Osteocyte (in vitro differentiated cells): ENCODE results near the gene RHD. TPM values are rescaled to one million over a fixed set of nuclear protein-coding genes. Genes with fewer than 3 reads are reported as not detected.
"Not testable (repeated sequence)": the region's sequence is repeated elsewhere in the genome, so short reads cannot be mapped to it uniquely, and the experiment has no call there.

Source experiments
- DNase-seq: peaks from one replicate; pipeline ENCODE4 v3.0.0; 2021; ENCODE audit warnings: mixed read lengths; ENCODE audit not compliant: unreplicated experiment; ENCODE audit errors: extremely low spot score
- H3K27ac Mint-ChIP-seq: one replicate; pipeline ENCODE4 v1.8.0; 2021; ENCODE audit warnings: mild to moderate bottlenecking, mixed read lengths; ENCODE audit not compliant: unreplicated experiment
- H3K27me3 Mint-ChIP-seq: one replicate; pipeline ENCODE4 v1.8.0; 2021; ENCODE audit warnings: mixed read lengths; ENCODE audit not compliant: unreplicated experiment
- H3K36me3 Mint-ChIP-seq: one replicate; pipeline ENCODE4 v1.8.0; 2021; ENCODE audit warnings: mixed read lengths; ENCODE audit not compliant: unreplicated experiment
- H3K4me1 Mint-ChIP-seq: one replicate; pipeline ENCODE4 v1.8.0; 2021; ENCODE audit warnings: mixed read lengths; ENCODE audit not compliant: unreplicated experiment
- H3K4me3 Mint-ChIP-seq: one replicate; pipeline ENCODE4 v1.8.0; 2021; ENCODE audit warnings: mild to moderate bottlenecking, moderate library complexity, mixed read lengths; ENCODE audit not compliant: unreplicated experiment
- H3K9me3 Mint-ChIP-seq: one replicate; pipeline ENCODE4 v1.8.0; 2021; ENCODE audit warnings: mixed read lengths; ENCODE audit not compliant: unreplicated experiment
- total RNA-seq: library from RNA; stranded (reverse); gene quantifications from 2 replicates; pipeline ENCODE4 v1.2.1, GENCODE V29; 2021
- TF ChIP-seq, protein P1 (sequence below): fragments of 200-600 bp; sonication (generic); IDR thresholded peaks from 2 replicates; pipeline ENCODE4 v1.5.0; 2021; ENCODE audit warnings: antibody characterized with exemption, mild to moderate bottlenecking, moderate library complexity

RHD gene
- total RNA-seq, 1 donor from 2014 or later, result not detected

GRCh38 chr1:25255706-25256577, 16.4 kb upstream of the RHD start:
- H3K9me3 Mint-ChIP-seq, result no peaks in the 10 kb centered on the region
- no peaks in the 10 kb centered on the region for H3K36me3 Mint-ChIP-seq
- H3K27me3 Mint-ChIP-seq, result no peaks in the 10 kb centered on the region
- DNase-seq, result no peak
- H3K4me1 Mint-ChIP-seq, result peaks cover 4% of the 10 kb centered on the region
- TF ChIP-seq, protein P1, sequence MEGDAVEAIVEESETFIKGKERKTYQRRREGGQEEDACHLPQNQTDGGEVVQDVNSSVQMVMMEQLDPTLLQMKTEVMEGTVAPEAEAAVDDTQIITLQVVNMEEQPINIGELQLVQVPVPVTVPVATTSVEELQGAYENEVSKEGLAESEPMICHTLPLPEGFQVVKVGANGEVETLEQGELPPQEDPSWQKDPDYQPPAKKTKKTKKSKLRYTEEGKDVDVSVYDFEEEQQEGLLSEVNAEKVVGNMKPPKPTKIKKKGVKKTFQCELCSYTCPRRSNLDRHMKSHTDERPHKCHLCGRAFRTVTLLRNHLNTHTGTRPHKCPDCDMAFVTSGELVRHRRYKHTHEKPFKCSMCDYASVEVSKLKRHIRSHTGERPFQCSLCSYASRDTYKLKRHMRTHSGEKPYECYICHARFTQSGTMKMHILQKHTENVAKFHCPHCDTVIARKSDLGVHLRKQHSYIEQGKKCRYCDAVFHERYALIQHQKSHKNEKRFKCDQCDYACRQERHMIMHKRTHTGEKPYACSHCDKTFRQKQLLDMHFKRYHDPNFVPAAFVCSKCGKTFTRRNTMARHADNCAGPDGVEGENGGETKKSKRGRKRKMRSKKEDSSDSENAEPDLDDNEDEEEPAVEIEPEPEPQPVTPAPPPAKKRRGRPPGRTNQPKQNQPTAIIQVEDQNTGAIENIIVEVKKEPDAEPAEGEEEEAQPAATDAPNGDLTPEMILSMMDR, result no peak
- H3K4me3 Mint-ChIP-seq, result no peak overlapping the region
- H3K27ac Mint-ChIP-seq, result no peak overlapping the region

DNA sequence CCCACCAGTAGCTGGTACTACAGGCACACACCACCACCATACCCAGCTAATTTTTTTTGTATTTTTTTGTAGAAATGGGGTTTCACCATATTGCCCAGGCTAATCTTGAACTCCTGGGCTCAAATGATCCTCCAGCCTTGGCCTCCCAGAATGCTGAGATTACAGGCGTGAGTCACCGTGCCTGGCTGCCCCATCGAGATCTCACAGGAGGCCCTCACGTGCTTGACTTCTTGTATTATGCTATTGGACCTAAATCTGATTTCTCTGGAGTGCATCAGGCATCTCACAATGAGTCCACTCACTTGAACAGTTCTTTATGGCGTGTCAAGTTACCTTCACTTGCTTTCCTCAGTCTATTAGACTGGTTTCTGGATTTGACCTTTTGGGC, 15.7 kb upstream of the RHD start:
- TF ChIP-seq, protein P1, result no peak
- H3K9me3 Mint-ChIP-seq, result no peaks in the 10 kb centered on the region
- H3K4me1 Mint-ChIP-seq, result peaks cover 4% of the 10 kb centered on the region
- no peak overlapping the region for H3K4me3 Mint-ChIP-seq
- H3K27me3 Mint-ChIP-seq, result no peaks in the 10 kb centered on the region
- no peaks in the 10 kb centered on the region for H3K36me3 Mint-ChIP-seq
- DNase-seq, result no peak
- H3K27ac Mint-ChIP-seq, result no peak overlapping the region

GRCh38 chr1:25257196-25257595, 15.1 kb upstream of the RHD start:
- no peaks in the 10 kb centered on the region for H3K36me3 Mint-ChIP-seq
- H3K4me1 Mint-ChIP-seq, result peaks cover 4% of the 10 kb centered on the region
- H3K9me3 Mint-ChIP-seq, result no peaks in the 10 kb centered on the region
- H3K27ac Mint-ChIP-seq, result no peak overlapping the region
- H3K27me3 Mint-ChIP-seq, result no peaks in the 10 kb centered on the region
- TF ChIP-seq, protein P1, result no peak
- no peak overlapping the region for H3K4me3 Mint-ChIP-seq
- DNase-seq, result no peak

- DNase-seq, H3K27me3 Mint-ChIP-seq, H3K27ac Mint-ChIP-seq, H3K4me1 Mint-ChIP-seq, H3K4me3 Mint-ChIP-seq, H3K9me3 Mint-ChIP-seq, H3K36me3 Mint-ChIP-seq: not testable (repeated sequence)
- TF ChIP-seq, protein P1, result peak; percentile 44
Measured at GRCh38 chr1:25259813-25260212, 12.5 kb upstream of the RHD start.

GRCh38 chr1:25260336-25260735, 12.0 kb upstream of the RHD start:
- H3K4me3 Mint-ChIP-seq, H3K4me1 Mint-ChIP-seq, H3K27me3 Mint-ChIP-seq, H3K36me3 Mint-ChIP-seq, H3K9me3 Mint-ChIP-seq, H3K27ac Mint-ChIP-seq, DNase-seq: not testable (repeated sequence)

DNA sequence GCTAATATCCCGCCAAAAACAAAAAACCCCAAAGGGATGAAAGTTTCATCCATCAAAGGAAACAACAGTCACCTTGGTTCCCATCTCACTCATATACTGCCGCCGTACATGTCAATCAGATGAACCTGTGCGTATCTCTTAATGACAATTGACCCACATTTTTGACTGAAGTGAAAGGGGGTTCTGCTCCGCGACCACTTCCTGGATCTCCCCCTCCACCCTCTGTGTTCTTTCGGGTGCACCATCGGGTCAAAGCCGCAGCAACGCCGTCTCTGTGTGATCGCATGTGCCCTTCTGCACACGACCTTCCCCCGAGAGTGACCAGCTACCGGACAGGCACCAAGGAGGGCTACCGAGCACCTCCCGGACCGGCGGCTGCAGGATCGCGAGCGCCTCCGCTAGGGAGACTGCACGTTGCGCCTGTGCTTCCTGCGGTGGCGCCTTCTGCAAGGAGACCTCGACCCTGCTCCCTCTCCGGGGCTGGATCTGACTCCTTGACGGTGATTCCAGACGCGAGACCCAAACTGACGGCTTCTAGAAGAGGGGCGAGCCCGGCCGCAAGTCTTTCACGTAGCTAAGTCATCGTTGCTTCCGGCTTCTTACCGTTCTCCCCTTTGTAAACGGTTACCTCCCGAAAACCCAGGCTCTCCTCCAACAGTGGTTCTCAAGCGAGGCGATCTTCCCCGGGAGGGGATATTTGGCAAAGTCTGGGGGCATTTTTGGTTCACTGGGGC, 5.6 kb upstream of the RHD start:
- not testable (repeated sequence) for H3K27me3 Mint-ChIP-seq, DNase-seq, H3K4me1 Mint-ChIP-seq, H3K9me3 Mint-ChIP-seq, H3K27ac Mint-ChIP-seq, H3K36me3 Mint-ChIP-seq
- peak overlapping the region; percentile 79 for H3K4me3 Mint-ChIP-seq

DNA sequence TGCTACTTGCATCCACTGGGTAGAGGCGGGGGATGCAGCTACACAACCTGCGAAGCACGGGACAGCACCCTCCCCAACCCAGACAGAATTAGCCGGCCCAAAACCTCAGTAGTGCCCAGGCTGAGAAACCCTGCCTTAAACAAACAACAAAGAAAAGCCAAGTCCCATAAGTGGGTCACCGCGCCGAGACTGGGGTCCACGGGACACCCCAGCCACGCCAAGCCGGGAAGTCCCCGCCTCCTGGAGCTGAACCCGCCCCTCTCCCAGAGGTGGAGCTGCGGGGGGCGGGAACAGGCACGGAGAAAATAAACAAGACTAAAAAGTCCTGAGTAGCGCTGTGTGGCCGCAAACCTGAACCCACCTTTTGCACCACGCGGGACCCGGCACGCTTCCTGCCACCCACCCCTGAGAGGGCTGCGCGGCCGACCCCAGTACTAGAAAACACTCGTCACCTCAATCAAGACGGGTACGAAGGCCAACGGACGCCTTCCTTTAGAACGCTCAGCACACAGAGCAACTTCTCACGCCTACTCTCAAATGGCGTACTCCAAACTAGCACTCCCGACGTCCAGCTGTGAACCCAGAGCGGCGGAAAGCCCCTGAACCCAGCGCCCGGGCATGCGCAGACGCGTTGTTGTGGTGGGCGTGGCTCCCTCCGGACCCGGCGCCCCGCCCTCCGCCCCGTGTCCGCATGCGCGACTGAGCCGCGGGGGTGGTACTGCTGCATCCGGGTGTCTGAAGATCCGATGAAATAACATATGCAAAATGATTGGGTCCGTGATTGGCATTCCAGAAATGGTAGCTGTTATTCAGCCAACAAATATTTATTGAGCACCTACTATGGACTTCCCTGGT, 4.8 kb upstream of the RHD start:
- peak overlapping the region; percentile 67 for H3K4me3 Mint-ChIP-seq
- H3K36me3 Mint-ChIP-seq, H3K27ac Mint-ChIP-seq, H3K4me1 Mint-ChIP-seq, H3K27me3 Mint-ChIP-seq, H3K9me3 Mint-ChIP-seq: not testable (repeated sequence)
- peak; percentile 91 for DNase-seq
